H7 (cell line): Measurements from ENCODE around the gene TRIM56. TPM values are rescaled to one million over a fixed set of nuclear protein-coding genes. Genes with fewer than 3 reads are reported as not detected.
"Not testable (repeated sequence)": the region's sequence is repeated elsewhere in the genome, so short reads cannot be mapped to it uniquely, and the experiment has no call there.

Source experiments
- DNase-seq: peaks from one replicate; pipeline ENCODE4 v3.0.0; 2012
- H3K27me3 ChIP-seq: 2 replicates; pipeline ENCODE4 v1.6.0; 2011; ENCODE audit warnings: mild to moderate bottlenecking, low read length; ENCODE audit not compliant: control insufficient read depth, insufficient read depth
- H3K36me3 ChIP-seq: replicated peaks from 2 replicates; pipeline ENCODE4 v1.5.1; 2011; ENCODE audit warnings: low read length; ENCODE audit not compliant: control insufficient read depth, insufficient read depth
- H3K4me3 ChIP-seq: 2 replicates; pipeline ENCODE4 v1.5.1; 2011; ENCODE audit warnings: low read depth, mild to moderate bottlenecking, control low read depth, low read length, moderate library complexity; ENCODE audit not compliant: insufficient read depth
- total RNA-seq: library from RNA; depleted of rRNA; stranded (reverse); fragments of >200 nt; shearing (Covaris generic); gene quantifications from 2 replicates; pipeline ENCODE4 v1.2.3, GENCODE V29; 2014

TRIM56 gene
- total RNA-seq, 1 experiment from 2014 or later = 6.1 TPM

DNA sequence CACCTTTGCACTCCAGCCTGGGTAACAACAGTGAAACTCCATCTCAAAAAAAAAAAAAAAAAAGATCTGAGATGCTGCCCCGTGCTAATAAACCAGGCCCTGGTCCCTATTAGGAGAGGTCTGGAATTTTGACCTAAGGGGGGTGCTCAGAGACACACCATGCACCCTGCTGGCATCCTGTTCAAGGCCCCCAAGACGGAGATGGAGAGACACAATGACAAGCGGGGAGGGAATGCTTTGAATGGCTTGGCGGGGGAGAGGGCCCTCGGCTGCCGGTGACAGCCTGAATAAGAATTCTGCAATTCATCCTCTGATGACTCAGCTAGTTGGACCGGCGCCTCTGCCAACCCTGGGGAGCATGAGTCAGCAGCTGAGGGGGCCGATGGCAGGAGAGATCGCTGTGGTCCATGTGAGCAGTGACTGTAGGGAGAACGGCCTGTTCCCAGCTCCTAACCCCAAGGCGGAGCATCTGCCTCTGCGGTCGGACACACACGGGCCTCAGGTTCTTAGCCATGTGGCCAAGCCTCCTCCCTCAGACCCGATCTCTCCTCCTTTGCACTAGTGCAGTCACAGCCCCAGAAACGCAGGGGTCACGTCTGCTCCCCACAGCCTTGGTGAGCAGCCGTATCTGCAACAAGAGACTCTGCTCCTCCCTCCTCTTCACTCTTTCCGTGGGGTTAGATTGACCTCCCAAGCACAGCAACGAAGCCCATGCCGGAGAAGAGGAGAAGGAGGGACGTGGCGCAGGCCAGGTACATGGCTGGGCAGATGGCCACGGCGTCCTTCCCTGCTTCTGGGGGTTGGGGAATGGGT is 14.9 kb downstream of the TRIM56 start:
- H3K4me3 ChIP-seq = no peak overlapping the region
- H3K36me3 ChIP-seq = no peaks in the 10 kb centered on the region
- peak; percentile 90 for DNase-seq
- H3K27me3 ChIP-seq = no peaks in the 10 kb centered on the region

DNA sequence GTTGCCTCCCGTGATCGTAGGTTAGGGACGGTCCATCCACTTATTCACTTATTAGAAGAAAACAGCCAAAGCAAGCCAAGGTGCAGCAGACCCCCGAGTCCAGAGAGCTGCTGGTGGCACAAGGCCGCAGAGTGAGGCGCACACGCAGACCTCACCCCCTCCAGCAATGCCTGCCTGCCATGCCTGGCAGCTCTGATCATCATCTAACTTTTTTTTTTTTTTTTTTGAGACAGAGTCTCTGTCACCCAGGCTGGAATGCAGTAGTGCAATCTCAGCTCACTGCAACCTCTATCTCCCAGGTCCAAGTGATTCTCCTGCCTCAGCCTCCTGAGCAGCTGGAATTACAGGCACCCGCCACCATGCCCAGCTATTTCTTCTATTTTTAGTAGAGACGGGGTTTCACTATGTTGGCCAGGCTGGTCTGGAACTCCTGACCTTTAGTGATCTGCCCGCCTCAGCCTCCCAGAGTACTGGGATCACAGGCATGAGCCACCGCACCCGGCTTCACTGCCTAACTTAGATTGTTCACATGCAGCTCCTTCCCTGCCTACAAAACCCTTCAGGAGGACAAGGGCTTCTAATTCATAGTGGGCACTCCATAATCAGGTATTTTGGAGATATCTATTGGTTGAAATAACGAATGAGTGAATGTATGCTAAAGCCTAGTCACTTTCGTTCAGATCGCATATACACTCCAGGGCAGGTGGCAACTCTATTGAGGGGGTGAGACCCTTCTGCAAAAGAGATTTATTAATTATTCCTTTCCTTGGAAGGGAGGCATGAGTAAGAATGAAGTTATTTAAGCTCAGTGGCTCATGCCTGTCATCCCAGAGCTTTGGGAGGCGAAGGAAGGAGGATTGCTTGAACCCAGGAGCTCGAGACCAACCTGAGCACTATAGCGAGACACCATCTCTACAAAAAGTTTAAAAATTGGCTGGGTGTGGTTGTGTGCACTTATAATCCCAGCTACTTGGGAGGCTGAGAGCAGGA is 15.9 kb downstream of the TRIM56 start:
- Histone ChIP-seq H3K27me3 (no peaks in the 10 kb centered on the region), H3K4me3 (no peak overlapping the region), H3K36me3 (no peaks in the 10 kb centered on the region)
- no peak for DNase-seq

DNA sequence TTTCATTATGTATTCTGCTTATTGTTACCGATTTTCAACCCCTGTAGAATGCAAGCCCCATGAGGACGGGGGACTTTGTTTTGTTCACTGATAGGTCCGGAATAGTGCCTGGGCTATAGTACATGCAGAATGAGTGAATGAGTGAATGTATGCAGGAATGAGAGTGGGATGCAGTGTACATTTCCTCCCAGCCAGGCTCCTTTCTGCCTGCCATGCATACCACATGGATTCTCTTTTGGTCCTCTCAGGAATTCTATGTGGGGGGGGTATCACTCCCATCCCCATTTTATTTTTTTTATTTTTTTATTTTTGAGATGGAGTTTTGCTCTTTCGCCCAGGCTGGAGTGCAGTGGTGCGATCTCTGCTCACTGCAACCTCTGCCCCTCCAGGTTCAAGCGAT is 16.7 kb downstream of the TRIM56 start:
- Histone ChIP-seq H3K27me3 (no peaks in the 10 kb centered on the region), H3K4me3 (no peak overlapping the region)
- no peak for DNase-seq

DNA sequence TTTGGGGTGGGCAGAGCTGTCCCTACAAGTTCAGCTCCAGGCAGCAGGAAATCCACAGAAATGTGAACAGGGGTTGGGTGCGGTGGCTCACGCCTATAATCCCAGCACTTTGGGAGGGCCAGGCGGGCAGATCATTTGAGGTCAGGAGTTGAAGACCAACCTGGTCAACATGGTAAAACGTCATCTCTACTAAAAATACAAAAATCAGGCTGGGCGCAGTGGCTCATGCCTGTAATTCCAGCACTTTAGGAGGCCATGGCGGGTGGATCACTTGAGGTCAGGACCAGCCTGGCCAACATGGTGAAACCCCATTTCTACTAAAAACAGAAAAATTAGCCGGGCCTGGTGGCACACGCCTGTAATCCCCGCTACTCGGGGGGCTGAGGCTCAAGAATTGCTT is 18.4 kb downstream of the TRIM56 start:
- H3K4me3 ChIP-seq, DNase-seq, H3K27me3 ChIP-seq, H3K36me3 ChIP-seq: not testable (repeated sequence)

More for the DNA sequence above, 16.7 kb downstream of the TRIM56 start:
- no peaks in the 10 kb centered on the region for H3K36me3 ChIP-seq

DNA sequence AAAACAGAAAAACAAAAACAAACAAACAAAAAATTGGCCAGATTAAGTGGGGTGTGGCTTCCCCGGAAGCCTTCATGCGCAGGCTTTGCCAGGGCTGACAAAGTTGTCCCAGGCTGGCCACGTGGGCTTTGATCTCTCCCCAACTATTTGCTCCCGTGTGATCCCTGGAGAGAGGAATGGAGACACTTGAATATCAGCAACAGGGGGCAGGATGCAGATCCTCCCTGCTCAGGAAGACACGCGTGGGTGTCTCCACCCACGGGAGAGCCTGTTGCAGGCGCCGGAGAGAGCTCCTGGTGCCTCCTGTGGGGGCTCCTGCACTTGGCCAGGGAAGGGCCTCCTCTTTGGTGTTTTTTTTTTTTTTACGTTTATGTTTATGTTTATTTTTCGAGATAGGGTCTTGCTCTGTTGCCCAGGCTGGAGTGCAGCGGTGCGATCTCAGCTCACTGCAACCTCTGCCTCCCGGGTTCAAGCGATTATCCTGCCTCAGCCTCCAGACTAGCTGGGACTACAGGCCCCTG is 19.0 kb downstream of the TRIM56 start:
- DNase-seq = peak; percentile 51
- H3K4me3 ChIP-seq = no peak overlapping the region

DNA sequence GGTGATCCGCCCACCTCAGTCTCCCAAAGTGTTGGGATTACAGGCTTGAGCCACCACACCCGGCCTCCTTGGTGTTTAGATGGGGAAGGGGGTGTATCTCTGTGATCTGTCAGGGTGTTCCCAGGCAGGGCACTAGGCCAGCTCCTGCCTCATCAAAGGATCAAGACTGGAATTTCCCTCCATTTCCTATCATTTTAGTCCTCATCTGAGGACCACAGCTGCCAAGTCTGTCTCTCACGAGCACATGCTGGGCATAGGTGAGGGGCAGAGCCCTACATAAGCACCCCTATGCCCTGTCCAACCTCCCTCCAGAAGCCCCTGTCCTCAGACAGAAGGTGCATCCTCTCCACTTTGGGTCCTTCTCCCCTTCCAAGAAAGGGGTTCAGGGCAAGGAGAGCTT is 19.5 kb downstream of the TRIM56 start:
- no peaks in the 10 kb centered on the region for H3K36me3 ChIP-seq
- H3K4me3 ChIP-seq = no peak overlapping the region
- no peaks in the 10 kb centered on the region for H3K27me3 ChIP-seq
- no peak for DNase-seq

More for the DNA sequence above, 19.0 kb downstream of the TRIM56 start:
- Histone ChIP-seq H3K36me3 (no peaks in the 10 kb centered on the region), H3K27me3 (no peaks in the 10 kb centered on the region)

DNA sequence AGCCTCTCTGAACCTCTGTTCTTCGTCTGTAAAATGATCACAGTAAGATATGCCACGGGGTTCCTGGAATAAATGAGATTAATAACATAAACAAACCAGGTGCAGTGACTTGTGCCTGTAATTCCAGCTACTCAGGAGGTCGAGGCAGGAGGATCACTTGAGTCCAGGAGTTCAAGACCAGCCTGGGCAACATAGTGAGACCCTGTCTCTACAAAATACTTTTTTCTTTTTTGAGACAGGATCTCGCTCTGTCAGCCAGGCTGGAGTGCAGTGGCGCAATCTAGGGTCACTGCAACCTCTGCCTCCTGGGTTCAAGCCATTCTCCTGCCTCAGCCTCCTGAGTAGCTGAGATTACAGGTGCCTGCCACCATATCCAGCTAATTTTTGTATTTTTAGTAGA is 20.0 kb downstream of the TRIM56 start:
- H3K4me3 ChIP-seq, DNase-seq, H3K27me3 ChIP-seq, H3K36me3 ChIP-seq: not testable (repeated sequence)

DNA sequence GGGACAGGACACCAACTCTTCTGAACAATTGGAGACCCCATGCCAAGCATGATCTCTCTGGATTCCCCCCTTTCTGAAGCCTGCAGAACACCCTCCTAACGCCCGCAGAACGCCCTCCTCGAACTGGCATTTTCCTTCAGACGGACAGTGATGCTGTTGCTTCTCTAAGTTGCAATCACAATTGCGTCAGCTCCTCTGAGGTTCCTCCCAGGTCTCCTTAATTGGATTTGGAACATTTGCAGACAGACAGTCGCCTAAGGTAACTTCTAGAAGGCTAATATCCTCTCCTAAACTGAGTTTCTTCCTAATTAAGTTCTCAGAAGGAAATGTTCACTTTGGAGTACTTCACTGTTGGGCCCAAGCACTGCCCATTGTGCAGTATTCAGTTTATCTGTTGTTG is 21.1 kb downstream of the TRIM56 start:
- DNase-seq = no peak
- no peak overlapping the region for H3K4me3 ChIP-seq
- H3K36me3 ChIP-seq = no peaks in the 10 kb centered on the region
- H3K27me3 ChIP-seq = no peaks in the 10 kb centered on the region

DNA sequence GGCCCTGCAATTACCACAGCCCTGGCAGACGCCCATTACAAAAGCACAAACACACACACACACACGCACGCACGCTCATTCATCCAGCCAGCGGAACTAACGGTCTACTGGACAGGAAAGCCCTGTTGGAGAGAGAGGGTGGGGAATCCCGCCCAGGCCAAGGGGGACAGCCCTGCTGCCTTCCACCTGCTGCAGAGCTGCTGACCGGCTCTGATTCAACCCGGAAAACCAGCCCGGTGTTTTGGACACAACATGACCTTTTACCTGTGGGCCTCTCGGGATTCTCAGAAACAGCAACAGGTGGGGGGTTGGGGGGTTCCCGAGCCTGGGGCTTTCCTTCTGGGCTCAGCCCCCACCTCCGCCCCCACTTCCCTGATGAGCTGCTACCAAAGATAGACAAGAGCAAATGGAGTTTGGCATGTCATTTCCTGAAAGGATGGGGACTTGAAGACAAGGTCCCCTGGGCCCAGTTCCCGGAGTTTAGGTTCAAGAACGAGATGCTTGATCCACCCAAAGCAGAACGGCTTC is 23.1 kb downstream of the TRIM56 start:
- peak; percentile 62 for DNase-seq
- H3K27me3 ChIP-seq = no peaks in the 10 kb centered on the region
- no peaks in the 10 kb centered on the region for H3K36me3 ChIP-seq
- H3K4me3 ChIP-seq = no peak overlapping the region

DNA sequence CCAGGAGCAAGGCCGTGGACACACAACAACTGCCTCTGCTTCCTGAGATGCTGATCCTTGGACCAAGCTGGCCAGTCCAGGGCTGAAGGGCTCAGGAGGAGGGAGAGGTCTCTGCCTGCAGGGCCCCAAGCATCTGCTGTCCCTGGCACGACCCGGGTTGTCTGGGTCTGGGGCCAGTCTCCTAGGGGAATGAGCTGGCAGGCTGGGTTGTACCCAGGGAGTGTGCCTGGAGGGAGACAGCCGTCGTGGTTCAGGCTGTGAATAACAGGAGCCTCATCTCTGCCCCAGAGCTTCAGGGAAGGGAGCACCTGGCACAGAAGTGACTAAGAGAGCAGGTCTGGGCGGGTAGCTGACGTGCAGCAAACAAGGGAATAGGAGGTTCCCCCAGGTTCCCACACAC is 23.7 kb downstream of the TRIM56 start:
- Histone ChIP-seq H3K27me3 (no peaks in the 10 kb centered on the region), H3K4me3 (no peak overlapping the region), H3K36me3 (no peaks in the 10 kb centered on the region)
- DNase-seq = no peak

DNA sequence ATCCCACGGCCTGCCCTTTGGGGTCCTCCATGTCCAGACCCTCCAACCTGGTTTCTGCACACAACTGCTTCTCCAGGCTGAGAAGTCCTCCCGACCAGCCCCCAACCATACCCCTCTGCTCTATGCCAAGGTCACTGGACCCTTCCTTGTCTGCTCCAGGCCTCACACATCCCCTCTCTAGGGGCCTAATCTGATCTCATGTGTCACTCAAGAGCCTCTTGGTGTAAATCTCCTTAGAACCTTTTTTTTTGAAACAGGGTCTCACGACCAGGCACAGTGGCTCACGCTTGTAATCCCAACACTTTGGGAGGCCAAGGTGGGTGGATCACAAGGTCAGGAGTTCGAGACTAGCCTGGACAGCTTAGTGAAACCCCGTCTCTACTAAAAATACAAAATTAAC is 24.1 kb downstream of the TRIM56 start:
- H3K27me3 ChIP-seq = no peaks in the 10 kb centered on the region
- no peak overlapping the region for H3K4me3 ChIP-seq
- H3K36me3 ChIP-seq = no peaks in the 10 kb centered on the region
- DNase-seq = no peak

DNA sequence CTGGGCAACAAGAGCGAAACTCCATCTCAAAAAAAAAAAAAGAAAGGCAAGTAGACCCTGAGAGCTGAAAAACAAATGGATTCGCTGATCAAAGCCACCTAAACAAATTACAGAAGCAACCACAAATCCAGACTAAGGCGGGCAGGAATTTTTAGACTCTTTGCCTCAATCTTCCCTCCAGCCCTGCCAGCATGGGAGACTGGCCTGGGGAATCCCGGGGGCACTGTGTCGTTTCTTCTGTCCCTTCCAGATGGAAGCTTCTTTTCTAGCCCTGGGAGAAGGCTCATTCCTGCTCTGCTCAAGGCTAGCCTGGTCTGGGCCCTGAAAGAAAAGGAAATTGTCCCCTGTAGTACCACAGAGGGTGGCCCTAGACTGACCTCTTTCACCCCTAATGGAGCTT is 26.0 kb downstream of the TRIM56 start:
- no peaks in the 10 kb centered on the region for H3K36me3 ChIP-seq
- no peak overlapping the region for H3K4me3 ChIP-seq
- H3K27me3 ChIP-seq = no peaks in the 10 kb centered on the region
- DNase-seq = no peak

DNA sequence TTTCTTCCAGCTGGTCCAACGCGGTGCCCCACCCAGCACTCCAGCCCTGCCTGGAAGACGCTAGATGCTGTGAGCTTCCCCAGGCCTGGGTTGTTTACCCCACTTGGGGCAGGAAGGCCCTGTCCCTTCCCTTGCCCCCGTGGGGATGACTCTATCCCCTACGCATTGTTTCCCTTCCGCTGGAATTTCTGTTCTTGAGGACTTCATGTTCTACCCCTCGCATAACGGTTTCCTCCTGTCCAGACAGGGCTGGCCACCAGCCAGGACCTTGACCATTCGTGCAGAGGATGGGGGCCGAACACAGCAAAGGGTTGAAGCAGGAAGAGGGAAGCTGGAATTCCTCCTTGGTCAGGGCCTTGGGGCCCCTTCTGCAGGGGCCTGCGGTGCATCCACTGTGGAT is 27.0 kb downstream of the TRIM56 start:
- Histone ChIP-seq H3K4me3 (no peak overlapping the region), H3K36me3 (no peaks in the 10 kb centered on the region), H3K27me3 (no peaks in the 10 kb centered on the region)
- no peak for DNase-seq

DNA sequence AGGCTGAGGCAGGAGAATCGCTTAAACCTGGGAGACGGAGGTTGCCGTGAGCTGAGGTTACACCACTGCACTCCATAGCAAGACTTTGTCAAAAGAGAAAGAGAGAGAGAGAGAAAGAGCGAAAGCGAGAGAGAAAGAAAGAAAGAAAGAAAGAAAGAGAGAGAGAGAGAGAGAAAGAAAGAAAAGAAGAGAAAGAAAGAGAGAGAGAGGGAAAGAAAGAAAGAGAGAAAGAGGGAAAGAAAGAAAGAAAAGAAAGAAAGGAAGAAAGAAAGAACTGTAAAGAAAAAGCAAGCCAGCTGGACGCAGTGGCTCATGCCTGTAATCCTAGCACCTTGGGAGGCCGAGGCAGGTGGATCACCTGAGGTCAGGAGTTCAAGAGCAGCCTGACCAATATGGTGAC is 27.9 kb downstream of the TRIM56 start:
- H3K4me3 ChIP-seq, DNase-seq, H3K27me3 ChIP-seq, H3K36me3 ChIP-seq: not testable (repeated sequence)
